Lower leg skin (tissue), 3 donors: ENCODE measurements around the gene SMG9.

Experiments used
- POLR2A ChIP-seq, 2 donors: fragments of 450-650 bp; IDR thresholded peaks; one replicate each; pipeline ENCODE4 v1.6.1; 2016 to 2017; ENCODE audit warnings: antibody characterized with exemption in 2 of 2, mild to moderate bottlenecking in 1 of 2, moderate library complexity in 1 of 2
- TF ChIP-seq, protein P1 (sequence below), 3 donors: fragments of 450-650 bp; IDR thresholded peaks; one replicate each; pipeline ENCODE4 v1.5.1; 2016; ENCODE audit warnings: antibody characterized with exemption in 3 of 3, mild to moderate bottlenecking in 3 of 3, moderate library complexity in 2 of 3

- TF ChIP-seq, protein P1, sequence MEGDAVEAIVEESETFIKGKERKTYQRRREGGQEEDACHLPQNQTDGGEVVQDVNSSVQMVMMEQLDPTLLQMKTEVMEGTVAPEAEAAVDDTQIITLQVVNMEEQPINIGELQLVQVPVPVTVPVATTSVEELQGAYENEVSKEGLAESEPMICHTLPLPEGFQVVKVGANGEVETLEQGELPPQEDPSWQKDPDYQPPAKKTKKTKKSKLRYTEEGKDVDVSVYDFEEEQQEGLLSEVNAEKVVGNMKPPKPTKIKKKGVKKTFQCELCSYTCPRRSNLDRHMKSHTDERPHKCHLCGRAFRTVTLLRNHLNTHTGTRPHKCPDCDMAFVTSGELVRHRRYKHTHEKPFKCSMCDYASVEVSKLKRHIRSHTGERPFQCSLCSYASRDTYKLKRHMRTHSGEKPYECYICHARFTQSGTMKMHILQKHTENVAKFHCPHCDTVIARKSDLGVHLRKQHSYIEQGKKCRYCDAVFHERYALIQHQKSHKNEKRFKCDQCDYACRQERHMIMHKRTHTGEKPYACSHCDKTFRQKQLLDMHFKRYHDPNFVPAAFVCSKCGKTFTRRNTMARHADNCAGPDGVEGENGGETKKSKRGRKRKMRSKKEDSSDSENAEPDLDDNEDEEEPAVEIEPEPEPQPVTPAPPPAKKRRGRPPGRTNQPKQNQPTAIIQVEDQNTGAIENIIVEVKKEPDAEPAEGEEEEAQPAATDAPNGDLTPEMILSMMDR (IDR thresholded peaks at IDR 0.05) = no peak
- no peak for TF ChIP-seq POLR2A (IDR thresholded peaks at IDR 0.05)
Observed at GRCh38 chr19:43731346-43731745, 23.4 kb downstream of the SMG9 start.
